Activated effector memory CD4-positive, alpha-beta T cell treated with anti-CD3 and anti-CD28 coated beads, Interleukin-2, amount 50 U/mL, for 16 hours (primary cell): Measurements from ENCODE around the gene KHDC1L.
"Not testable (repeated sequence)": the region's sequence is repeated elsewhere in the genome, so short reads cannot be mapped to it uniquely, and the experiment has no call there.

Experiments
- DNase-seq: peaks from one replicate; pipeline ENCODE4 v3.0.0-alpha.2; 2020

KHDC1L gene, protein sequence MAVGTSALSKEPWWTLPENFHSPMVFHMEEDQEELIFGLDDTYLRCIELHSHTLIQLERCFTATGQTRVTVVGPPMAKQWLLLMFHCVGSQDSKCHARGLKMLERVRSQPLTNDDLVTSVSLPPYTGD

DNA sequence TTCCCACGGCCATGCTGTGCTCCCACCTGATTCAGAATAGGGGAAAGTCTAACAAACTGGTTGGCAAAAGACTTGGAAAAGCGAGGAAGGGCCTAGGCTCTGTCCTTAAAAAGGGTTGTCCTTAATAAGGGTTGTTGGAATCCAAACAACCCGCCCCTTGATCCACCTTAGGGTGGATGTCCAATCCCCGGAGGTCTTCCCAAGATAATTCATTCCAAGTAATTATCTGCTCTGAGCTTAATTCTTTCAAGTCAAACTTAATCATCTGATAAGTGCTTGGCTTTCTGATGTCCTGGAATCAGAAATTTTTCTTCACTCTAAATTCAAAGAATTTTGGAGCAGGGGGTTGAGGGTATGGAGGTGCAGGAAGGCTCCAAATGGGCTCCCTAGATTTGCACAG is at the start of gene KHDC1L:
Gene KHDC1L (minus strand): TSS at position 101 of the 400 bp plus-strand sequence. CDS start 88 bp downstream, at position 13.
- no peak for DNase-seq

DNA sequence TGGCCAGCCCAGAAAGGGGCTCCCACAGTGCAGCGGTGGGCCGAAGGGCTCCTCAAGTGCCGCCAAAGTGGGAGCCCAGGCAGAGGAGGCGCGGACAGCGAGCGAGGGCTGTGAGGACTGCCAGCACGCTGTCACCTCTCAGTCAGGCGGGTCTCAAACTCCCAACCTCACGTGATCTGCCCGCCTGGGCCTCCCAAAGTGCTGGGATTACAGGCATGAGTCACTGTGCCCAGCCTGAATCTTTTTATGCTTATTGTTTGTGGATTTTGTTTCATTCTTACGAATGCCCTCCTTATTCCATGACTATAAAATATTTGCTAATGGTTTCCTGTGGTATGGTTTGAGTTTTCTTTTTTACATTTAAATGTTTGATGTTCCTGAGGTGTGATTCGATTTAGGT is 44.0 kb upstream of the KHDC1L start:
- not testable (repeated sequence) for DNase-seq

DNA sequence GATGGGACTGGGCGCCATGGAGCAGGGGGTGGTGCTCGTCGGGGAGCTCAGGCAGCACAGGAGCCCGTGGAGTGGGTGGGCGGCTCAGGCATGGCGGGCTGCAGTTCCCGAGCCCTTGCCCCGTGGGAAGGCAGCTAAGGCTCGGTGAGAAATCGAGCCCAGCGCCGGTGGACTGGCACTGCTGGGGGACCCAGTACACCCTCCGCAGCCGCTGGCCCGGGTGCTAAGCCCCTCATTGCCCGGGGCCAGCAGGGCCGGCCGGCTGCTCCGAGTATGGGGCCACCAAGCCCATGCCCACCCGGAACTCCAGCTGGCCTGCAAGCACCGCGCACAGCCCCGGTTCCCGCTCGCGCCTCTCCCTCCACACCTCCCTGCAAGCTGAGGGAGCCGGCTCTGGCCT is 43.6 kb upstream of the KHDC1L start:
- DNase-seq: not testable (repeated sequence)

GRCh38 chr6:73264446-73264845 is 39.1 kb upstream of the KHDC1L start:
- no peak for DNase-seq

- DNase-seq: no peak
These were observed 38.2 kb upstream of the KHDC1L start for GRCh38 chr6:73263570-73263909.

- peak; percentile 82 for DNase-seq
These were observed 37.6 kb upstream of the KHDC1L start, which contains the start of gene KHDC1 for GRCh38 chr6:73262671-73263569. Gene KHDC1, minus strand, starts transcription at chr6:73263196. Its CDS starts 20,679 bp downstream, at chr6:73242517.

DNA sequence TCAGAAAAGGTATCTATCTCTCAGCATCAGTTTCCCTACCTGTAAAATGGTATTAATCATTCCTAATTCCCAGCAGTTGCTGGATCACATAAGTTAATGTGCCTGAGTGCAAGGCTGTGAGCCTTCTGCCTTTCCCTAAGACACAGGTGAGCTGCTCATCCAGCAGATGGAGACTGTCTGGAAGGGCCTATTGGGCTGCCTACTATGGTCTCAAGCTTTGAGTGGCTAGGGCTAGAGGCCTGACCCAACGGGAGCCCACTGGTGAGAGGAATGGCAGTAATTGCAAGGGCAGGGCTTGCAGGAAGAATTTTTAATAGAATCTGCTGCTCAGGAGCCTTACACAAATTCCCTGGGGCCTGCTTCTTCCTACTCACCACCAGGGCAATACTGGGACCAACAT is 33.4 kb upstream of the KHDC1L start:
- no peak for DNase-seq

GRCh38 chr6:73254323-73254722 is 29.0 kb upstream of the KHDC1L start:
- DNase-seq: not testable (repeated sequence)

GRCh38 chr6:73252703-73253102 is 27.4 kb upstream of the KHDC1L start:
- DNase-seq: no peak

DNA sequence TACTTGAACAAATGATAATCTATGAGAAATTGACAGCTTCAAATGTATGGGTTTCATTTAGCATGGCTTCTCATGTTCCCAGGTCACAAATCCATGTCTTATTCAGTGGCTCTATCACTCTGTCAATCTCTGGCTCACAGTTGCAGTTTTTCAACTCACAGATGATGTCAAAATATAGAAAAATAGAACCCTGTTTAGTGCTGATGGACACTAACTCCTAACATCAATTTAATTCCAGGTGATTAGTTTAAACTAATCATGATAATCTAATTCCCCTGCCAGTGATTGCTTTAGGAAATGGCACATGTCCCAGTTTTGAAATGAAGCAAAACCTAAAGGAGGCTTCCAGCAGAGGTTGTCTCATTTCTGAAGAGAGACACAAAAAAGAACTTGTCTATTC is 24.7 kb upstream of the KHDC1L start:
- DNase-seq: no peak

DNA sequence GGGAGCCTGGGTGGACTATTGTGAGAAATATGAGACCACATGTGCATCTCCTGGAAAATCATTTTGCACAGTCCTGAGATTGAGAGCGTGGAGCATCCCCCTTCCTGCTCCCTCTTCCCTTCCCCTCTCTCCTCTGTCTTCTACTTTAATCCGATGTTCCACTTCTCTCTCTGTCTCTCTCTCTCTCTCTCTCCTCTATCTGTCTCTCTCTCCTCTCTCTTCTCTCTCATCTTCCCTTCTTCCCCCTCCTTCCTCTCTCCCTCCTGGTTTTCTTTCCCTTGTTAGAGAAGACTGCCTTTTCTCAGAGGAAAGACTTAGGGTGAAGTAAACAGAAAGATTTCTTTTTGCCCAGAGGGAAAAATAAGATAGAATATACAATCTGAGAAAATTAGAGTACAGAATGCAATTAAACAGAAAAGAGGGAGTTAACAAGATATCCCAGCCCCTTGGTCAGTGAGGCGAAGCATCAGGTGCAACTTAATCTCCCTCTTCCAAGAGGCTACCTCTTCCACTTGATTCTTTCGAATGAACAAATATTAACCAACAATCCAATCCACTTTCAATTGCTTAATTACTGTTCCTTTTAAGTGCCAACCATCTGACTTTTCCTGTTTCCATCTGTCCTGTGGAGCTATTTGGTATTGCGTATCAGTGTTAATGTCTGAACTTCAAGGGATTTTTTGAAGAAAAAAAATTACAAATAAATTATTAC is 23.1 kb upstream of the KHDC1L start:
- DNase-seq: no peak

GRCh38 chr6:73242001-73242400 is 16.7 kb upstream of the KHDC1L start:
- DNase-seq: no peak

DNA sequence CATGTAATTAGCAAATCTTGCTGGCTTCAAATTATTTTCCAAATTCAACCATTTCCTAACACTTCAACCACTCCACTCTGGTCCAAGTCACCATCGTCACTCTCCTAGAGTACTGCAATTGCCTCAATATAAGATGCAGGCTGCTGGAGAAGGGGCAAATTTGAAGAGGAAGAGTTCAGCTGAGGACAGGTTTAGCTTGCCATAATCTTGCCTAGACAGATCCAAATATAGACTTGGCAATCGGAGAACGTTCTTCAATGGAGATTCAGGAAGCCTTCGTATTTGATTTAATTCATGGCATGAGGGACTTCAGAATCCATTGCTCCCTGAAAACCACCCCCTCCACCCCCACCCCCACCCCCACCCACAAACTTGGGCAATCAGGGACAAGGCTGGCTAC is 15.4 kb upstream of the KHDC1L start:
- DNase-seq: no peak

DNA sequence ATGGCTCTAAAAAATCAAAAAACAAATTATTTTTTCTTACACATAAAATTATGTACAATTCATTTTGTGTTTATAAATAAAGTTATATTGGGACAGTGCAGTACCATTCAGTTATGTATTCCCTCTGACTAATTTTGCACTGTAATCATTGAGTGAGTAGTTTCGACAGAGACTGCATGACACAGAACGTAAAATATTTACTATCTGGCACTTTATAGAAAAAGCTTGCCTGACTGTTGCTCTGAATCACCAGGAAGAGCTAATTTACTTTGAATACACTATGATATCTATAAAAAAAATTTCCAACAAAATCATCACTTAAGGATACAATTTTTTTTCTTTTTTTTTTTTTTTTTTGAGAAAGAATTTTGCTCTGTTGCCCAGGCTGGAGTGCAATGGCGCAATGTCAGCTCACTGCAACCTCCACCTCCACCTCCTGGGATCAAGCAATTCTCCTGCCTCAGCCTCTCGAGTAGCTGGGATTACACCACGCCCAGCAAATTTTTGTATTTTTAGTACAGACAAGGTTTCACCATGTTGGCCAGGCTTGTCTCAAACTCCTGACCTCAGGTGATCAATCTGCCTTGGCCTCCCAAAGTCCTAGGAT is 11.0 kb upstream of the KHDC1L start:
- DNase-seq: no peak

GRCh38 chr6:73234733-73235132 is 9.4 kb upstream of the KHDC1L start:
- no peak for DNase-seq

DNA sequence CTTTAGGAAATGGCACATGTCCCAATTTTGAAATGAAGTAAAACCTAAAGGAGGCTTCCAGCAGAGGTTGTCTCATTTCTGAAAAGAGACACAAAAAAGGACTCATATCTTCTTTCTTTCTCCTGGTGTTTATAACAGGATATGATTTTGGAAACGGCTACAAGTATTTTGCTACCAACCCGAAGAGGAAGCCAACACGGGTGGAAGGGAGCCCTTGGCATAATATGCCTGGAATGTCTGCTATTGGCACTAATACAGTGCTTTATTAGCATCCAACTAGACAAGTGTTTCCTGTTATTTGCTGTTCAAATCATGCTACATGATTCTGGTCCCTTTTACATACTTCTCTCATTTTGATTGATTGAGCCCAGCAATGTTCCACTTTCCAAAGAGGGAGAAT is 8.7 kb upstream of the KHDC1L start:
- DNase-seq: not testable (repeated sequence)

GRCh38 chr6:73233048-73233447 is 7.8 kb upstream of the KHDC1L start:
- no peak for DNase-seq

DNA sequence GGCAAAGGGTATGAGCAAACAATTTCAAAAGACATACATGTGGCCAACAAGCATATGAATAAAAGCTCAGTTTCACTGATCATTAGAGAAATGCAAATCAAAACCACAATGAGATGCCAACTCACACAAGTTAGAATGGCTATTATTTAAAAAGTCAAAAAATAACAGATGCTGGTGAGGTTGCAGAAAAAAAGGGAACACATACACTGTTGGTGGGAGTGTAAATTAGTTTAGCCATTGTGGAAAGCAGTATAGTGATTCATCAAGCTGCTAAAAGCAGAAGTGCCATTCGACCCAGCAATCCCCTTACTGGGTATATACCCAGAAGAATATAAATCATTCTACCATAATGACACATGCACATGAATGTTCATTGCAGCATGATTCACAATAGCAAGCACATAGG is 6.7 kb upstream of the KHDC1L start:
- DNase-seq: no peak

DNA sequence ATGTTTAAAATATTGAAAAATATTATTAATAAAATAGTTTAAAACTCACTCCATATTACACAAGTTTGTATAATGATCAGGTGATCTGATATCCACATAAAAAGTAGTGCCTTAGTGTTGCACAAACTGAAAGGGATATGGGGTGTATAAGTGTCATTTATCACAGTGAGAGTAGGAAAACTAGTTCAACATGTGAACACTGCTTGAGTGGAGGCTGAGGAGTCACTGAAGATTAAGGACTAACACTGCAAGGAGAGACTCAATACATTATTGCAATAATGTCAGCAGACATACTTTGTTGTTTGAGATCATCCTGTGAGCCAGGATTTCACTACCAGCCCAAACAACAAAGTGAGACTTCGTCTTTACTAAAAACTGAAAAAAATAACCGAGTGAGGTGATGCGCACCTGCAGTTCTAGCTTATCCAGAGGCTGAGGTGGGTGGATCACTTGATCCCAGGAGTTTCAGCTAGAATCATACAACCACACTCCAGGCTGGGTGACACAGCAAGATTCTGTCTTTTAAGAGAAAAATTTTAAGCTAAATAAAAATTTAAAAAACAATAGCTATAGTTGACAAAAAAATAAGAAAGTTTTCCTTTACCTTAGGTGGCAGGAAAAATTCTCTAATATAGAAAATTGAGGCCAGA is 2.4 kb upstream of the KHDC1L start:
- DNase-seq: no peak

DNA sequence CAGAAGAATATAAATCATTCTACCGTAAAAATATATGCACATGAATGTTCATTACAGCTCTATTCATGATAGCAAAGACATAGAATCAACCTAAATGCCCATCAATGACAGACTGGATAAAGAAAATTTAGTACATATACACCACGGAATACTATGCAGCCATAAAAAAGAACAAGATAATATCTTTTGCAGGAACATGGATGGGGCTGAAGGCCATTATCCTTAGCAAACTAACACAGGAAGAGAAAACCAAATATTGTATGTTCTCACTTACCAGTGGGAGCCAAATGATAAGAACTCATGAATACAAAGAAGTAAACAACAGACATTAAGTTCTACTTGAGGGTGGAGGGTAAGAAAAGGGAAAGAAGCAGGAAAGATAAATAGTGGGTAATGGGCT is 8.4 kb downstream of the KHDC1L start:
- no peak for DNase-seq

DNA sequence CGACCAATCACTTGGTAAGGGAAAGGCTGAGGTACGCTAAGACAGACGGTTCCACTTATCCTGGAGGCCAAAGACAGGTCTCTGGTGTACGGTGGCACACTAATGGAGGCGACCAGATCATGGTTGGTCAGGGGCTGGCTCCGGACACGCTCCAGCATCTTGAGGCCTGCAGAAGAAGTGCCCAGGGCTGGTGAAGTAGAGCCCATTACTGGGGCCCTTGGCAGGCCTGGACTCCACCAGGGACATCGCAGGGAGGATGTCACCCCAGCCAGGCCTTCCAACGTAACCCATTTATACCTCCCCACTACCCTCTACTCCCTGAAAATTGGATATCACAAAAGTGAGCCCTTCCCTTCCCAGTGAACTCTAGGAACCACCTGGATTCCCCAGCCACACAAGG is 16.2 kb downstream of the KHDC1L start:
- no peak for DNase-seq

- no peak for DNase-seq
These were observed 18.0 kb downstream of the KHDC1L start for GRCh38 chr6:73207221-73207837.
